ENCODE results near the gene FAM171A2. TPM values are rescaled to one million over a fixed set of nuclear protein-coding genes. Genes with fewer than 3 reads are reported as not detected.
A peak's percentile ranks its signal among the peaks of the same experiment; 100 is the strongest.

The FAM171A2 gene
- total RNA-seq, 1 donor from 2014 or later, result 18.1 TPM

DNA sequence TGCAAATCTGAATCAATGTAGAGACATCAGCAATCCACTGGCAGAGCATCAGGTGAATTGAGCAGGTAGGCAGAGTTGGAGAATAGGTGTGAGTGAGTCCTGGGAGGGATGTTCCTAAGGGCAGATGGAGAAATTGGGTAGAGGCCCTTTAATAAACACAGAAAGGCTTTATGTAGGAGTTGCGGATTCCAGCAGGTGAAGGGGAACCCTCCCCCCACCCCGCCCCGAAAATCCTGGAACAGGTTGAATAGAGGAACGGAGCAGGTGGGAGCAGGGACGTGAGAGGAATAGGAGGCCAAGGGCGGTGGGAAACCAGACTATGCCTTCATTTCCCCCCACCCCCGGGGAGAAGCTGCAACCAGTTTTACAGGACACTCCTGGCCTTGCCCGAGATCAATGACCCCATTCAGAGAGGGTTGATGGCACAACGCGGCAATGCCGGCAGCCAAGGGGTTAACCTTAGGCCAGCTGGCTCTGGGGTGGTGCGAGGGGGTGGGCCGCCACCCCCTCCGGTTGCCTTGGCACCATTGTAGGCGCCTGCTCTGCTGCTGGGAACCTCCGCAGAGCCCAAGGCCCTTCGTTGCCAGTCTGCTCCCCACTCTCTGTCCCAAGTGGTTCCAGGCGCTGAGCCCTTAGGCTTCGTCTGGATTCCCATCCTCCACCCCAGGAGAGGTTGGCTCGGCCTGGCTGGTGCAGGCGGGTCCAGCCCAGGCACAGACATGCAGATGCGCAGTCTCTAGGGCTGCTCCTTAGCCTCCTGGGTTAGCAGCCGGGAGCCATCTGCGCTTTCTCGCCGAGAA is 56.1 kb downstream of the FAM171A2 start:
- H3K36me3 Mint-ChIP-seq, result no peaks in the 10 kb centered on the region
- peak overlapping the region; percentile 50 for H3K4me3 ChIP-seq
- peaks cover 32% of the 10 kb centered on the region for H3K27me3 Mint-ChIP-seq (ENCODE audit: insufficient read depth, low read depth)
- H2AFZ ChIP-seq (replicated peaks), result no peak overlapping the region
- H3K79me2 ChIP-seq (ENCODE audit: low read depth), result no peaks in the 10 kb centered on the region
- peak overlapping the region; percentile 81 for H3K4me3 Mint-ChIP-seq
- H3K27ac Mint-ChIP-seq, result no peak overlapping the region
- peaks cover 17% of the 10 kb centered on the region for H3F3A ChIP-seq (ENCODE audit: low read depth)
- peak overlapping the region; percentile 82 for H3K4me2 ChIP-seq
- H3K4me1 Mint-ChIP-seq, result peaks cover 17% of the 10 kb centered on the region
- H3K27ac ChIP-seq, result no peak overlapping the region
- H4K20me1 ChIP-seq (ENCODE audit: low read depth), result peaks cover 26% of the 10 kb centered on the region
- H3K4me1 ChIP-seq, result peaks cover 13% of the 10 kb centered on the region
- DNase-seq (ENCODE audit: low spot score), result peak; percentile 91
- H3K36me3 ChIP-seq, result no peaks in the 10 kb centered on the region
- H3K9ac ChIP-seq, result no peak overlapping the region
- no peaks in the 10 kb centered on the region for H3K9me3 Mint-ChIP-seq
- H3K9me3 ChIP-seq (ENCODE audit: low read depth), result no peaks in the 10 kb centered on the region
- H3K27me3 ChIP-seq, result peaks cover 45% of the 10 kb centered on the region
- TF ChIP-seq EZH2phosphoT487 (IDR thresholded peaks at IDR 0.05) (no peak), EZH2 (IDR thresholded peaks at IDR 0.05) (peak; percentile 6)

DNA sequence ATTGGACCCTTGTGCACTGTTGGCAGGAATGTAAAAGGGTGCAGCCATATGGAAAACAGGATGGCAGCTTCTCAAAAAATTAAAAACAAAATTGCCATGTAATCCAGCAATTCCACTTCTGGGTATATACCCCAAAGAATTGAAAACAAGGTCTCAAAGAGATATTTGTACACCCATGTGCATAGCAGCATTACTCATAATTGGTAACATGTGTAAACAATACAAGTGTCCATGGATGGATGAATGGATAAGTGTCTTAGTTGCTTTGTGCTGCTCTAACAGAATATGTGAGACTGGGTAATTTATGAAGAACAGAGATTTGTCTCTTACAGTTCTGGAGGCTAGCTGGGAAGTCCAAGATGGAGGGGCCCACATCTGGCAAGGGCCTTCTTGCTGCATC is 59.0 kb downstream of the FAM171A2 start:
- Histone ChIP-seq H3K27ac (no peak overlapping the region), H3K36me3 (no peaks in the 10 kb centered on the region), H3K4me3 (no peak overlapping the region), H3K4me1 (peaks cover 13% of the 10 kb centered on the region), H3K9ac (no peak overlapping the region), H3K9me3 (ENCODE audit: low read depth) (no peaks in the 10 kb centered on the region), H3F3A (ENCODE audit: low read depth) (peaks cover 17% of the 10 kb centered on the region), H2AFZ (replicated peaks) (no peak overlapping the region), H3K4me2 (no peak overlapping the region), H3K79me2 (ENCODE audit: low read depth) (no peaks in the 10 kb centered on the region), H4K20me1 (ENCODE audit: low read depth) (peaks cover 17% of the 10 kb centered on the region), H3K27me3 (peaks cover 22% of the 10 kb centered on the region)
- Mint-ChIP-seq H3K4me3 (no peak overlapping the region), H3K27me3 (ENCODE audit: insufficient read depth, low read depth) (peaks cover 20% of the 10 kb centered on the region), H3K27ac (no peak overlapping the region), H3K36me3 (no peaks in the 10 kb centered on the region), H3K4me1 (peaks cover 12% of the 10 kb centered on the region), H3K9me3 (no peaks in the 10 kb centered on the region)
- TF ChIP-seq, protein P1, sequence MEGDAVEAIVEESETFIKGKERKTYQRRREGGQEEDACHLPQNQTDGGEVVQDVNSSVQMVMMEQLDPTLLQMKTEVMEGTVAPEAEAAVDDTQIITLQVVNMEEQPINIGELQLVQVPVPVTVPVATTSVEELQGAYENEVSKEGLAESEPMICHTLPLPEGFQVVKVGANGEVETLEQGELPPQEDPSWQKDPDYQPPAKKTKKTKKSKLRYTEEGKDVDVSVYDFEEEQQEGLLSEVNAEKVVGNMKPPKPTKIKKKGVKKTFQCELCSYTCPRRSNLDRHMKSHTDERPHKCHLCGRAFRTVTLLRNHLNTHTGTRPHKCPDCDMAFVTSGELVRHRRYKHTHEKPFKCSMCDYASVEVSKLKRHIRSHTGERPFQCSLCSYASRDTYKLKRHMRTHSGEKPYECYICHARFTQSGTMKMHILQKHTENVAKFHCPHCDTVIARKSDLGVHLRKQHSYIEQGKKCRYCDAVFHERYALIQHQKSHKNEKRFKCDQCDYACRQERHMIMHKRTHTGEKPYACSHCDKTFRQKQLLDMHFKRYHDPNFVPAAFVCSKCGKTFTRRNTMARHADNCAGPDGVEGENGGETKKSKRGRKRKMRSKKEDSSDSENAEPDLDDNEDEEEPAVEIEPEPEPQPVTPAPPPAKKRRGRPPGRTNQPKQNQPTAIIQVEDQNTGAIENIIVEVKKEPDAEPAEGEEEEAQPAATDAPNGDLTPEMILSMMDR (IDR thresholded peaks at IDR 0.05), result no peak
- TF ChIP-seq EZH2phosphoT487 (IDR thresholded peaks at IDR 0.05), result no peak
- TF ChIP-seq EZH2 (IDR thresholded peaks at IDR 0.05), result no peak
- DNase-seq (ENCODE audit: low spot score), result no peak

Small RNAs within 50 kb of the gene (small RNA-seq; reads per million reads assigned to genes)
- gene RF00012 (not detected), gene RN7SL258P (not detected), gene RNU6-453P (not detected)

Other genes starting within 250 kb of the FAM171A2 start
- gene HDAC5, start 240.2 kb downstream of the FAM171A2 start, total RNA-seq (ENCODE audit: low replicate concordance), result 23.6 and 71.0 TPM in 2 replicates
- 6.5 and 11.0 TPM in 2 replicates for gene HROB, start 221.9 kb downstream of the FAM171A2 start, total RNA-seq (ENCODE audit: low replicate concordance)
- not detected in 2 replicates for gene ASB16, start 193.1 kb downstream of the FAM171A2 start, total RNA-seq (ENCODE audit: low replicate concordance)
- gene TMUB2, start 176.9 kb downstream of the FAM171A2 start, total RNA-seq (ENCODE audit: low replicate concordance), result 16.6 and 26.3 TPM in 2 replicates
- 38.9 and 73.6 TPM in 2 replicates for gene ATXN7L3, start 164.0 kb downstream of the FAM171A2 start, total RNA-seq (ENCODE audit: low replicate concordance)
- 23.7 and 32.9 TPM in 2 replicates for gene UBTF, start 144.2 kb downstream of the FAM171A2 start, total RNA-seq (ENCODE audit: low replicate concordance)
- gene SLC4A1, start 95.7 kb downstream of the FAM171A2 start, total RNA-seq (ENCODE audit: low replicate concordance), result not detected in 2 replicates
- 0.09 and 0.58 TPM in 2 replicates for gene RUNDC3A, start 55.3 kb downstream of the FAM171A2 start, total RNA-seq (ENCODE audit: low replicate concordance)
- gene SLC25A39, start 39.0 kb downstream of the FAM171A2 start, total RNA-seq (ENCODE audit: low replicate concordance), result 61.2 and 146 TPM in 2 replicates
- gene GRN, start 18.6 kb downstream of the FAM171A2 start, total RNA-seq (ENCODE audit: low replicate concordance), result 28.2 and 98.6 TPM in 2 replicates
- 4.7 and 8.0 TPM in 2 replicates for gene ITGA2B, start 25.8 kb upstream of the FAM171A2 start, total RNA-seq (ENCODE audit: low replicate concordance)
- gene GPATCH8, start 139.6 kb upstream of the FAM171A2 start, total RNA-seq (ENCODE audit: low replicate concordance), result 41.4 and 44.1 TPM in 2 replicates
- gene FZD2, start 193.6 kb upstream of the FAM171A2 start, total RNA-seq (ENCODE audit: low replicate concordance), result 56.6 and 188 TPM in 2 replicates